HFFc6 (cell line): ENCODE results near the gene POT1. TPM values are rescaled to one million over a fixed set of nuclear protein-coding genes. Genes with fewer than 3 reads are reported as not detected.

Source experiments
- DNase-seq: peaks from one replicate; pipeline ENCODE4 v3.0.0-alpha.2; 2018
- H3K27ac Mint-ChIP-seq: 2 replicates; pipeline ENCODE4 v1.8.0; 2020; ENCODE audit warnings: mild to moderate bottlenecking, mixed read lengths
- H3K27me3 Mint-ChIP-seq: 2 replicates; pipeline ENCODE4 v1.8.0; 2021; ENCODE audit warnings: mild to moderate bottlenecking, moderate library complexity, mixed read lengths; ENCODE audit not compliant: insufficient read depth
- H3K36me3 Mint-ChIP-seq: 2 replicates; pipeline ENCODE4 v1.8.0; 2021; ENCODE audit warnings: low read depth, mixed read lengths
- H3K4me1 Mint-ChIP-seq: 2 replicates; pipeline ENCODE4 v1.8.0; 2020; ENCODE audit warnings: low read depth, mixed read lengths
- H3K4me3 Mint-ChIP-seq: 2 replicates; pipeline ENCODE4 v1.8.0; 2020; ENCODE audit warnings: mild to moderate bottlenecking, moderate library complexity, mixed read lengths
- H3K9me3 Mint-ChIP-seq: 2 replicates; pipeline ENCODE4 v1.8.0; 2020; ENCODE audit warnings: mild to moderate bottlenecking, mixed read lengths
- CTCF ChIP-seq: fragments of 200-600 bp; sonication (generic); IDR thresholded peaks from 2 replicates; pipeline ENCODE4 v1.5.0; 2021; ENCODE audit warnings: antibody characterized with exemption, mild to moderate bottlenecking
- total RNA-seq, 6 experiments: library from RNA; stranded (reverse); fragmentation: NEBNext Ultra II Directional; extraction: Animal tissue kit (Norgen Biotek cat#: 25700); gene quantifications; 2 replicates in 1 of 6; 3 replicates in 5 of 6; pipeline ENCODE4 v1.2.3, GENCODE V29; 2021

The POT1 gene
- total RNA-seq, 6 experiments from 2014 or later: 10.8 to 16.0 (median 13.4) TPM

GRCh38 chr7:124954790-124955189 lies 25.2 kb upstream of the POT1 start:
- no peak for TF ChIP-seq CTCF
- Mint-ChIP-seq H3K36me3 (no peaks in the 10 kb centered on the region; the same call in 1 of the 2 replicates), H3K27ac (no peak overlapping the region), H3K27me3 (no peaks in the 10 kb centered on the region), H3K9me3 (peaks cover 5% of the 10 kb centered on the region), H3K4me1 (no peaks in the 10 kb centered on the region), H3K4me3 (no peak overlapping the region)
- no peak for DNase-seq

- H3K4me3 Mint-ChIP-seq: no peak overlapping the region
- no peaks in the 10 kb centered on the region; the same call in 1 of the 2 replicates for H3K4me1 Mint-ChIP-seq
- H3K9me3 Mint-ChIP-seq: no peaks in the 10 kb centered on the region
- no peak for TF ChIP-seq CTCF
- no peak overlapping the region for H3K27ac Mint-ChIP-seq
- DNase-seq: no peak
- H3K27me3 Mint-ChIP-seq: peaks cover 3% of the 10 kb centered on the region
- no peaks in the 10 kb centered on the region for H3K36me3 Mint-ChIP-seq
Observed at GRCh38 chr7:124945680-124946079, 16.1 kb upstream of the POT1 start.

- H3K4me1 Mint-ChIP-seq: no peaks in the 10 kb centered on the region; the same call in 1 of the 2 replicates
- no peaks in the 10 kb centered on the region for H3K9me3 Mint-ChIP-seq
- H3K4me3 Mint-ChIP-seq: no peak overlapping the region
- no peak for DNase-seq
- no peaks in the 10 kb centered on the region for H3K36me3 Mint-ChIP-seq
- no peaks in the 10 kb centered on the region; the same call in 1 of the 2 replicates for H3K27me3 Mint-ChIP-seq
- no peak overlapping the region for H3K27ac Mint-ChIP-seq
- TF ChIP-seq CTCF: no peak
Observed at GRCh38 chr7:124943472-124943871, 13.8 kb upstream of the POT1 start.

GRCh38 chr7:124942399-124942798 lies 12.8 kb upstream of the POT1 start:
- no peak for TF ChIP-seq CTCF
- H3K9me3 Mint-ChIP-seq: no peaks in the 10 kb centered on the region
- no peaks in the 10 kb centered on the region for H3K36me3 Mint-ChIP-seq
- H3K27me3 Mint-ChIP-seq: no peaks in the 10 kb centered on the region; the same call in 1 of the 2 replicates
- H3K27ac Mint-ChIP-seq: no peak overlapping the region
- no peak overlapping the region for H3K4me3 Mint-ChIP-seq
- H3K4me1 Mint-ChIP-seq: no peaks in the 10 kb centered on the region; the same call in 1 of the 2 replicates
- no peak for DNase-seq

- H3K4me1 Mint-ChIP-seq: no peaks in the 10 kb centered on the region; the same call in 1 of the 2 replicates
- H3K36me3 Mint-ChIP-seq: no peaks in the 10 kb centered on the region
- no peak for DNase-seq
- no peaks in the 10 kb centered on the region; the same call in 1 of the 2 replicates for H3K27me3 Mint-ChIP-seq
- no peak for TF ChIP-seq CTCF
- peak overlapping the region; percentile 29; the same call in 1 of the 2 replicates for H3K4me3 Mint-ChIP-seq
- no peak overlapping the region for H3K27ac Mint-ChIP-seq
- H3K9me3 Mint-ChIP-seq: no peaks in the 10 kb centered on the region
Observed at GRCh38 chr7:124940306-124940705, 10.7 kb upstream of the POT1 start.

GRCh38 chr7:124938128-124938527 lies 8.5 kb upstream of the POT1 start:
- Mint-ChIP-seq H3K4me1 (no peaks in the 10 kb centered on the region; the same call in 1 of the 2 replicates), H3K9me3 (no peaks in the 10 kb centered on the region), H3K36me3 (no peaks in the 10 kb centered on the region), H3K27ac (no peak overlapping the region), H3K27me3 (no peaks in the 10 kb centered on the region; the same call in 1 of the 2 replicates), H3K4me3 (no peak overlapping the region)
- TF ChIP-seq CTCF: no peak
- no peak for DNase-seq
